Dedifferentiated amniotic fluid mesenchymal stem cell (primary cell): ENCODE measurements around the gene KRTAP19-7.

Source experiments
- DNase-seq: peaks from one replicate; pipeline ENCODE4 v3.0.0-alpha.2; 2016; ENCODE audit errors: extremely low spot score

Gene KRTAP19-7

GRCh38 chr21:30561264-30561895, at the start of gene KRTAP19-7:
TSS of gene KRTAP19-7 (minus strand) at chr21:30561314. CDS start at chr21:30561289, 25 bp downstream.
- no peak for DNase-seq

GRCh38 chr21:30605968-30606367, 44.9 kb upstream of the KRTAP19-7 start:
- DNase-seq: no peak

- no peak for DNase-seq
These were observed 39.7 kb upstream of the KRTAP19-7 start, which contains the start of gene KRTAP22-1 for GRCh38 chr21:30600787-30601186. TSS of gene KRTAP22-1 (plus strand) at chr21:30601087.

- no peak for DNase-seq
These were observed 37.7 kb upstream of the KRTAP19-7 start, which contains the start of gene KRTAP6-2 for GRCh38 chr21:30598802-30599201. TSS of gene KRTAP6-2 (minus strand) at chr21:30598902. CDS start at chr21:30598874, 28 bp downstream.

GRCh38 chr21:30592140-30592539, 31.0 kb upstream of the KRTAP19-7 start, which contains the start of gene KRTAP6-3:
TSS of gene KRTAP6-3 (plus strand) at chr21:30592440. CDS start at chr21:30592446, 6 bp downstream.
- no peak for DNase-seq

- DNase-seq: no peak
These were observed 29.2 kb upstream of the KRTAP19-7 start, which contains the start of gene KRTAP22-2 for GRCh38 chr21:30590297-30590696. TSS of gene KRTAP22-2 (minus strand) at chr21:30590397.

GRCh38 chr21:30582870-30583269, 21.8 kb upstream of the KRTAP19-7 start:
- DNase-seq: no peak

GRCh38 chr21:30580132-30580531, 19.0 kb upstream of the KRTAP19-7 start:
- no peak for DNase-seq

- no peak for DNase-seq
These were observed 18.2 kb upstream of the KRTAP19-7 start for GRCh38 chr21:30579346-30579745.

- no peak for DNase-seq
These were observed 16.7 kb upstream of the KRTAP19-7 start for GRCh38 chr21:30577766-30578165.

- DNase-seq: no peak
These were observed 6.5 kb upstream of the KRTAP19-7 start for GRCh38 chr21:30567617-30568016.

GRCh38 chr21:30563630-30564029, 2.5 kb upstream of the KRTAP19-7 start:
- DNase-seq: no peak

- DNase-seq: no peak
These were observed 2.0 kb upstream of the KRTAP19-7 start for GRCh38 chr21:30563072-30563471.

GRCh38 chr21:30561957-30562356, 843 bp upstream of the KRTAP19-7 start:
- no peak for DNase-seq

- no peak for DNase-seq
These were observed 6.0 kb downstream of the KRTAP19-7 start for GRCh38 chr21:30555095-30555494.

- DNase-seq: no peak
These were observed 8.3 kb downstream of the KRTAP19-7 start for GRCh38 chr21:30552782-30553181.

- DNase-seq: no peak
These were observed 19.4 kb downstream of the KRTAP19-7 start, which contains the start of gene KRTAP19-6 for GRCh38 chr21:30541764-30542163. TSS of gene KRTAP19-6 (minus strand) at chr21:30541864. CDS start at chr21:30541833, 31 bp downstream.

- DNase-seq: no peak
These were observed 42.2 kb downstream of the KRTAP19-7 start for GRCh38 chr21:30518876-30519275.

- no peak for DNase-seq
These were observed 45.4 kb downstream of the KRTAP19-7 start for GRCh38 chr21:30515681-30516080.
